HUES6 (cell line): ENCODE data around the gene SASH1.
A peak's percentile ranks its signal among the peaks of the same experiment; 100 is the strongest.
"Not testable (repeated sequence)": the region's sequence is repeated elsewhere in the genome, so short reads cannot be mapped to it uniquely, and the experiment has no call there.

ENCODE experiments used
- H3K27ac ChIP-seq: 2 replicates; pipeline ENCODE4 v1.7.0; 2013; ENCODE audit warnings: low read depth, mild to moderate bottlenecking, low read length, inconsistent platforms
- H3K27me3 ChIP-seq: 2 replicates; pipeline ENCODE4 v1.6.1; 2013; ENCODE audit warnings: low read length; ENCODE audit not compliant: control insufficient read depth, insufficient read depth
- H3K36me3 ChIP-seq: 2 replicates; pipeline ENCODE4 v1.6.1; 2013; ENCODE audit warnings: low read length; ENCODE audit not compliant: control insufficient read depth, insufficient read depth
- H3K4me1 ChIP-seq: 2 replicates; pipeline ENCODE4 v1.6.1; 2013; ENCODE audit warnings: low read length; ENCODE audit not compliant: control insufficient read depth, insufficient read depth
- H3K4me3 ChIP-seq: 2 replicates; pipeline ENCODE4 v1.5.1; 2013; ENCODE audit warnings: low read depth, low read length
- H3K9ac ChIP-seq: one replicate; pipeline ENCODE4 v1.6.1; 2013; ENCODE audit warnings: mild to moderate bottlenecking, low read length
- H3K9me3 ChIP-seq: 2 replicates; pipeline ENCODE4 v1.6.1; 2013; ENCODE audit warnings: low read depth, low read length; ENCODE audit not compliant: control insufficient read depth, insufficient read depth

The SASH1 gene

GRCh38 chr6:148370176-148370575, 27.5 kb downstream of the SASH1 start:
- Histone ChIP-seq H3K4me1 (peaks cover 29% of the 10 kb centered on the region), H3K27ac (no peak overlapping the region), H3K36me3 (no peaks in the 10 kb centered on the region), H3K9ac (no peak overlapping the region), H3K9me3 (no peaks in the 10 kb centered on the region), H3K4me3 (no peak overlapping the region), H3K27me3 (no peaks in the 10 kb centered on the region)

- H3K4me1 ChIP-seq = peaks cover 9% of the 10 kb centered on the region
- H3K27ac ChIP-seq = peak overlapping the region; percentile 46; the same call in 1 of the 2 replicates
- H3K27me3 ChIP-seq = no peaks in the 10 kb centered on the region
- no peak overlapping the region for H3K4me3 ChIP-seq
- H3K36me3 ChIP-seq = no peaks in the 10 kb centered on the region
- no peak overlapping the region for H3K9ac ChIP-seq
- H3K9me3 ChIP-seq = no peaks in the 10 kb centered on the region
Measured at GRCh38 chr6:148374040-148374774, 31.6 kb downstream of the SASH1 start.

- H3K27me3 ChIP-seq = no peaks in the 10 kb centered on the region
- no peak overlapping the region for H3K4me3 ChIP-seq
- peaks cover 7% of the 10 kb centered on the region for H3K4me1 ChIP-seq
- no peak overlapping the region for H3K9ac ChIP-seq
- no peaks in the 10 kb centered on the region for H3K9me3 ChIP-seq
- no peak overlapping the region for H3K27ac ChIP-seq
- no peaks in the 10 kb centered on the region for H3K36me3 ChIP-seq
Measured at GRCh38 chr6:148375401-148375800, 32.8 kb downstream of the SASH1 start.

GRCh38 chr6:148379481-148379880, 36.8 kb downstream of the SASH1 start:
- Histone ChIP-seq H3K4me1 (peaks cover 10% of the 10 kb centered on the region; the same call in 1 of the 2 replicates), H3K9ac (no peak overlapping the region), H3K27ac (no peak overlapping the region), H3K36me3 (no peaks in the 10 kb centered on the region), H3K4me3 (no peak overlapping the region), H3K9me3 (no peaks in the 10 kb centered on the region), H3K27me3 (no peaks in the 10 kb centered on the region)

GRCh38 chr6:148379966-148380713, 37.5 kb downstream of the SASH1 start:
- peaks cover 17% of the 10 kb centered on the region for H3K4me1 ChIP-seq

GRCh38 chr6:148382051-148382450, 39.4 kb downstream of the SASH1 start:
- H3K4me1 ChIP-seq = peaks cover 18% of the 10 kb centered on the region
- H3K9me3 ChIP-seq, H3K27me3 ChIP-seq, H3K36me3 ChIP-seq, H3K4me3 ChIP-seq, H3K9ac ChIP-seq, H3K27ac ChIP-seq: not testable (repeated sequence)

More at GRCh38 chr6:148379966-148380713, 37.5 kb downstream of the SASH1 start:
- H3K9ac ChIP-seq = no peak overlapping the region
- H3K27ac ChIP-seq = no peak overlapping the region; the same call in 1 of the 2 replicates
- H3K9me3 ChIP-seq = no peaks in the 10 kb centered on the region
- no peaks in the 10 kb centered on the region for H3K27me3 ChIP-seq
- H3K4me3 ChIP-seq = no peak overlapping the region
- no peaks in the 10 kb centered on the region for H3K36me3 ChIP-seq

GRCh38 chr6:148382861-148383260, 40.2 kb downstream of the SASH1 start:
- Histone ChIP-seq H3K9ac (no peak overlapping the region), H3K36me3 (no peaks in the 10 kb centered on the region), H3K27me3 (no peaks in the 10 kb centered on the region), H3K27ac (no peak overlapping the region), H3K4me3 (no peak overlapping the region), H3K9me3 (no peaks in the 10 kb centered on the region), H3K4me1 (peaks cover 18% of the 10 kb centered on the region)

- H3K27ac ChIP-seq = no peak overlapping the region
- peaks cover 22% of the 10 kb centered on the region for H3K4me1 ChIP-seq
- no peaks in the 10 kb centered on the region for H3K9me3 ChIP-seq
- H3K4me3 ChIP-seq = no peak overlapping the region
- H3K9ac ChIP-seq = no peak overlapping the region
- H3K27me3 ChIP-seq = no peaks in the 10 kb centered on the region
- H3K36me3 ChIP-seq = no peaks in the 10 kb centered on the region
Measured at GRCh38 chr6:148383658-148384368, 41.2 kb downstream of the SASH1 start.

- Histone ChIP-seq H3K27me3 (no peaks in the 10 kb centered on the region), H3K4me1 (peaks cover 25% of the 10 kb centered on the region), H3K4me3 (no peak overlapping the region), H3K36me3 (no peaks in the 10 kb centered on the region; the same call in 1 of the 2 replicates), H3K27ac (no peak overlapping the region), H3K9ac (no peak overlapping the region), H3K9me3 (no peaks in the 10 kb centered on the region)
Measured at GRCh38 chr6:148385379-148385778, 42.7 kb downstream of the SASH1 start.

GRCh38 chr6:148388521-148388920, 45.9 kb downstream of the SASH1 start:
- Histone ChIP-seq H3K4me3 (no peak overlapping the region), H3K27ac (no peak overlapping the region), H3K4me1 (peaks cover 23% of the 10 kb centered on the region), H3K9ac (no peak overlapping the region), H3K9me3 (no peaks in the 10 kb centered on the region), H3K36me3 (no peaks in the 10 kb centered on the region; the same call in 1 of the 2 replicates), H3K27me3 (no peaks in the 10 kb centered on the region)

- Histone ChIP-seq H3K4me3 (no peak overlapping the region), H3K9ac (no peak overlapping the region), H3K27ac (no peak overlapping the region), H3K36me3 (no peaks in the 10 kb centered on the region; the same call in 1 of the 2 replicates), H3K4me1 (peaks cover 17% of the 10 kb centered on the region), H3K27me3 (no peaks in the 10 kb centered on the region), H3K9me3 (no peaks in the 10 kb centered on the region)
Measured at GRCh38 chr6:148389086-148389485, 46.4 kb downstream of the SASH1 start.
